C4-2B (cell line): Measurements from ENCODE around the gene ARHGAP27.

Source experiments
- ZFX ChIP-seq: fragments of 450-650 bp; IDR thresholded peaks from 2 replicates; pipeline ENCODE4 v1.6.1; 2017
- TF ChIP-seq, protein P1 (sequence below): fragments of 450-650 bp; conservative IDR thresholded peaks from 2 replicates; pipeline ENCODE4 v1.5.1; 2017; ENCODE audit warnings: mild to moderate bottlenecking

DNA sequence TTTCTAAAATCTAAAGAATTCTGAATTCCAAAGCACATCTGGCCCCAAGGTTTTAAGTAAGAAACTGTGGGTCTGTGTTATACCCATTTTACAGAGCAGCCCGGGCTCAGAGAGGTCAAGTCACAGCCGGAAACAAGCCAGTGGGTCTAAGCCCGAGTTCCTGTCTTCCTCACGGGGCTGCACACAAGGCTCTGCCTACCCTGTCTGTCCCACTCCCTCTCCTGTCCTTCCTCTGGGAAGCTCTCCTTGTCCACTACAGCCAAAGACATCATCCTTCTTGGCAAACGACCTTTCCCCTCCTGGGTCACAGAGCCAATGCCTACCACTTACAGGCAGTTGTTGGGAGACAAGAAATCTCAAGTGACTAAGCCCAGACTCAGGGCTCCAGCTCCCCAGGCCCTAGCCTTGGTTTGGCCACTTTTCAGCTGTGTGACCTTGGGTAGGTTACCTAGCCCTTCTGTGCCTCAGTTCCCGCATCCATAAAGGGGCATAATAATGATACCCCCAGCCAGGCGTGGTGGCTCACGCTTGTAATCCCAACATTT, 60.3 kb downstream of the ARHGAP27 start:
- TF ChIP-seq, protein P1, sequence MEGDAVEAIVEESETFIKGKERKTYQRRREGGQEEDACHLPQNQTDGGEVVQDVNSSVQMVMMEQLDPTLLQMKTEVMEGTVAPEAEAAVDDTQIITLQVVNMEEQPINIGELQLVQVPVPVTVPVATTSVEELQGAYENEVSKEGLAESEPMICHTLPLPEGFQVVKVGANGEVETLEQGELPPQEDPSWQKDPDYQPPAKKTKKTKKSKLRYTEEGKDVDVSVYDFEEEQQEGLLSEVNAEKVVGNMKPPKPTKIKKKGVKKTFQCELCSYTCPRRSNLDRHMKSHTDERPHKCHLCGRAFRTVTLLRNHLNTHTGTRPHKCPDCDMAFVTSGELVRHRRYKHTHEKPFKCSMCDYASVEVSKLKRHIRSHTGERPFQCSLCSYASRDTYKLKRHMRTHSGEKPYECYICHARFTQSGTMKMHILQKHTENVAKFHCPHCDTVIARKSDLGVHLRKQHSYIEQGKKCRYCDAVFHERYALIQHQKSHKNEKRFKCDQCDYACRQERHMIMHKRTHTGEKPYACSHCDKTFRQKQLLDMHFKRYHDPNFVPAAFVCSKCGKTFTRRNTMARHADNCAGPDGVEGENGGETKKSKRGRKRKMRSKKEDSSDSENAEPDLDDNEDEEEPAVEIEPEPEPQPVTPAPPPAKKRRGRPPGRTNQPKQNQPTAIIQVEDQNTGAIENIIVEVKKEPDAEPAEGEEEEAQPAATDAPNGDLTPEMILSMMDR: no peak
- no peak for TF ChIP-seq ZFX
